Mesendoderm (in vitro differentiated cells): Measurements from ENCODE around the gene NPW.

Experiments used
- DNase-seq: peaks from one replicate; pipeline ENCODE4 v3.0.0; 2013
- H2AK5ac ChIP-seq: 2 replicates; pipeline ENCODE4 v1.6.1; 2013; ENCODE audit warnings: low read length, inconsistent platforms
- H2BK120ac ChIP-seq: 2 replicates; pipeline ENCODE4 v1.6.1; 2013; ENCODE audit warnings: low read depth, mild to moderate bottlenecking, low read length, moderate library complexity, mixed read lengths
- H2BK15ac ChIP-seq: replicated peaks from 2 replicates; pipeline ENCODE4 v1.6.1; 2013; ENCODE audit warnings: low read depth, mild to moderate bottlenecking, moderate library complexity
- H2BK5ac ChIP-seq: 2 replicates; pipeline ENCODE4 v1.6.1; 2013; ENCODE audit warnings: low read length, inconsistent platforms
- H3K18ac ChIP-seq: 2 replicates; pipeline ENCODE4 v1.6.1; 2013; ENCODE audit warnings: mild to moderate bottlenecking, low read length, mixed read lengths
- H3K23ac ChIP-seq: one replicate; pipeline ENCODE4 v1.6.1; 2013; ENCODE audit warnings: low read length
- H3K27ac ChIP-seq: 2 replicates; pipeline ENCODE4 v1.5.1; 2013; ENCODE audit warnings: low read depth, mild to moderate bottlenecking, inconsistent platforms, low read length, moderate library complexity
- H3K27me3 ChIP-seq: 2 replicates; pipeline ENCODE4 v1.6.1; 2013; ENCODE audit warnings: low read length, control low read depth, mild to moderate bottlenecking, inconsistent platforms; ENCODE audit not compliant: insufficient read depth, poor library complexity
- H3K36me3 ChIP-seq: 2 replicates; pipeline ENCODE4 v1.6.1; 2013; ENCODE audit warnings: low read length, inconsistent platforms; ENCODE audit not compliant: control insufficient read depth, insufficient read depth
- H3K4ac ChIP-seq: one replicate; pipeline ENCODE4 v1.6.1; 2013; ENCODE audit warnings: low read depth, mild to moderate bottlenecking, low read length, moderate library complexity
- H3K4me1 ChIP-seq: 2 replicates; pipeline ENCODE4 v1.6.1; 2013; ENCODE audit warnings: low read depth, low read length, inconsistent platforms; ENCODE audit not compliant: control insufficient read depth
- H3K4me2 ChIP-seq: 2 replicates; pipeline ENCODE4 v1.6.1; 2013; ENCODE audit warnings: low read length
- H3K4me3 ChIP-seq: 2 replicates; pipeline ENCODE4 v1.5.1; 2013; ENCODE audit warnings: mild to moderate bottlenecking, low read length
- H3K56ac ChIP-seq: one replicate; pipeline ENCODE4 v1.6.1; 2013; ENCODE audit warnings: low read length
- H3K79me1 ChIP-seq: 2 replicates; pipeline ENCODE4 v1.6.1; 2013; ENCODE audit warnings: low read length, inconsistent platforms
- H3K79me2 ChIP-seq: 2 replicates; pipeline ENCODE4 v1.6.1; 2013; ENCODE audit warnings: mild to moderate bottlenecking, low read length; ENCODE audit not compliant: control insufficient read depth, insufficient read depth
- H3K9ac ChIP-seq: 2 replicates; pipeline ENCODE4 v1.6.1; 2013; ENCODE audit warnings: low read length, inconsistent platforms
- H4K5ac ChIP-seq: one replicate; pipeline ENCODE4 v1.6.1; 2013; ENCODE audit warnings: low read length
- H4K8ac ChIP-seq: one replicate; pipeline ENCODE4 v1.6.1; 2013; ENCODE audit warnings: low read depth, mild to moderate bottlenecking, control low read depth, low read length, moderate library complexity
- WGBS: extraction: QIAGEN DNeasy Blood & Tissue Kit; methylation state at CpG from one replicate; pipeline ENCODE4 v1.1.7; 2013; ENCODE audit warnings: low lambda C conversion rate, missing lambda C conversion rate; ENCODE audit not compliant: insufficient coverage; ENCODE audit errors: extremely low coverage; 5-methylcytosine and 5-hydroxymethylcytosine counted together

The NPW gene

GRCh38 chr16:2037647-2038381 is 18.2 kb downstream of the NPW start:
- H3K79me1 ChIP-seq: no peaks in the 10 kb centered on the region
- WGBS: no CpG with 5 or more reads among the region's 29 CpGs
- no peak overlapping the region for H2AK5ac ChIP-seq
- no peak overlapping the region for H3K9ac ChIP-seq
- no peak overlapping the region for H4K8ac ChIP-seq
- H3K4me2 ChIP-seq: no peak overlapping the region
- no peak overlapping the region for H3K23ac ChIP-seq
- H2BK120ac ChIP-seq: no peak overlapping the region
- H4K5ac ChIP-seq: no peak overlapping the region
- H3K4me1 ChIP-seq: no peaks in the 10 kb centered on the region
- H3K36me3 ChIP-seq: no peaks in the 10 kb centered on the region
- H2BK15ac ChIP-seq: no peak overlapping the region
- H3K4me3 ChIP-seq: no peak overlapping the region
- no peaks in the 10 kb centered on the region for H3K27me3 ChIP-seq
- no peak for DNase-seq
- H3K4ac ChIP-seq: no peak overlapping the region
- H3K27ac ChIP-seq: no peak overlapping the region
- no peak overlapping the region for H2BK5ac ChIP-seq
- H3K79me2 ChIP-seq: no peaks in the 10 kb centered on the region
- H3K18ac ChIP-seq: no peak overlapping the region
- H3K56ac ChIP-seq: no peak overlapping the region

GRCh38 chr16:2038382-2039231 is 19.0 kb downstream of the NPW start:
- Histone ChIP-seq H2BK15ac (no peak overlapping the region), H3K27me3 (no peaks in the 10 kb centered on the region), H3K79me1 (no peaks in the 10 kb centered on the region), H3K18ac (no peak overlapping the region), H3K4me1 (no peaks in the 10 kb centered on the region), H3K4me3 (no peak overlapping the region), H3K4ac (no peak overlapping the region), H2BK120ac (no peak overlapping the region), H3K36me3 (no peaks in the 10 kb centered on the region), H3K23ac (no peak overlapping the region), H2AK5ac (no peak overlapping the region), H3K27ac (no peak overlapping the region), H2BK5ac (no peak overlapping the region), H4K8ac (no peak overlapping the region), H3K9ac (no peak overlapping the region), H4K5ac (no peak overlapping the region), H3K79me2 (no peaks in the 10 kb centered on the region), H3K56ac (no peak overlapping the region), H3K4me2 (no peak overlapping the region)
- WGBS: no CpG with 5 or more reads among the region's 41 CpGs
- no peak for DNase-seq

GRCh38 chr16:2039274-2040031 is 19.9 kb downstream of the NPW start:
- H3K4ac ChIP-seq: no peak overlapping the region
- H3K4me2 ChIP-seq: no peak overlapping the region
- H2BK15ac ChIP-seq: no peak overlapping the region
- DNase-seq: no peak
- H3K27me3 ChIP-seq: no peaks in the 10 kb centered on the region
- no peak overlapping the region for H3K18ac ChIP-seq
- H3K23ac ChIP-seq: no peak overlapping the region
- no peak overlapping the region for H3K56ac ChIP-seq
- H2BK5ac ChIP-seq: no peak overlapping the region
- H3K4me3 ChIP-seq: no peak overlapping the region
- no CpG with 5 or more reads among the region's 29 CpGs for WGBS
- H2AK5ac ChIP-seq: no peak overlapping the region
- H4K5ac ChIP-seq: no peak overlapping the region
- H3K79me1 ChIP-seq: no peaks in the 10 kb centered on the region
- H2BK120ac ChIP-seq: no peak overlapping the region
- no peaks in the 10 kb centered on the region for H3K4me1 ChIP-seq
- no peaks in the 10 kb centered on the region for H3K79me2 ChIP-seq
- H3K9ac ChIP-seq: no peak overlapping the region
- H4K8ac ChIP-seq: no peak overlapping the region
- H3K27ac ChIP-seq: no peak overlapping the region
- no peaks in the 10 kb centered on the region for H3K36me3 ChIP-seq

GRCh38 chr16:2040041-2040786 is 20.6 kb downstream of the NPW start:
- no peak for DNase-seq
- Histone ChIP-seq H3K18ac (no peak overlapping the region), H3K23ac (no peak overlapping the region), H4K5ac (no peak overlapping the region), H2BK120ac (no peak overlapping the region), H3K79me2 (no peaks in the 10 kb centered on the region), H3K27me3 (no peaks in the 10 kb centered on the region), H3K4me1 (no peaks in the 10 kb centered on the region), H2BK5ac (no peak overlapping the region), H4K8ac (no peak overlapping the region), H3K27ac (no peak overlapping the region), H3K79me1 (no peaks in the 10 kb centered on the region), H2BK15ac (no peak overlapping the region), H3K4me2 (no peak overlapping the region), H3K36me3 (no peaks in the 10 kb centered on the region), H3K9ac (no peak overlapping the region), H3K4me3 (no peak overlapping the region), H3K4ac (no peak overlapping the region), H2AK5ac (no peak overlapping the region), H3K56ac (no peak overlapping the region)
- no CpG with 5 or more reads among the region's 24 CpGs for WGBS

- Histone ChIP-seq H3K36me3 (no peaks in the 10 kb centered on the region), H3K56ac (no peak overlapping the region), H3K27me3 (no peaks in the 10 kb centered on the region), H2AK5ac (no peak overlapping the region), H3K18ac (no peak overlapping the region), H3K9ac (no peak overlapping the region), H3K4me3 (no peak overlapping the region), H3K79me2 (no peaks in the 10 kb centered on the region), H3K79me1 (no peaks in the 10 kb centered on the region), H3K4me1 (no peaks in the 10 kb centered on the region), H4K5ac (no peak overlapping the region), H2BK5ac (no peak overlapping the region), H3K23ac (no peak overlapping the region), H2BK15ac (no peak overlapping the region), H4K8ac (no peak overlapping the region), H3K4ac (no peak overlapping the region), H3K4me2 (no peak overlapping the region), H2BK120ac (no peak overlapping the region), H3K27ac (no peak overlapping the region)
- DNase-seq: no peak
- WGBS: no CpG with 5 or more reads among the region's 20 CpGs
These were observed 21.4 kb downstream of the NPW start for GRCh38 chr16:2040787-2041522.
